Stimulated activated CD4-positive, alpha-beta T cell treated with anti-CD3 and anti-CD28 coated beads, Interleukin-2, amount 100 ng/mL, for 4 hours (primary cell): Measurements from ENCODE around the gene XPNPEP2.

Source experiments
- DNase-seq: peaks from one replicate; pipeline ENCODE4 v3.0.0-alpha.2; 2020; ENCODE audit warnings: low read depth

The XPNPEP2 gene

GRCh38 chrX:129738466-129739308 is at the start of gene XPNPEP2:
Gene XPNPEP2 (plus strand): TSS chrX:129738979. CDS start chrX:129739214, 235 bp downstream.
- DNase-seq: no peak

- no peak for DNase-seq
Observed at GRCh38 chrX:129689796-129690195, 49.0 kb upstream of the XPNPEP2 start.

- DNase-seq: no peak
Observed at GRCh38 chrX:129690435-129690834, 48.3 kb upstream of the XPNPEP2 start.

- no peak for DNase-seq
Observed at GRCh38 chrX:129693354-129693753, 45.4 kb upstream of the XPNPEP2 start.

GRCh38 chrX:129694805-129695204 is 44.0 kb upstream of the XPNPEP2 start:
- no peak for DNase-seq

GRCh38 chrX:129695535-129695934 is 43.2 kb upstream of the XPNPEP2 start:
- no peak for DNase-seq

GRCh38 chrX:129695937-129696336 is 42.8 kb upstream of the XPNPEP2 start:
- DNase-seq: no peak

GRCh38 chrX:129696463-129697155 is 42.2 kb upstream of the XPNPEP2 start:
- DNase-seq: no peak

- DNase-seq: no peak
Observed at GRCh38 chrX:129697204-129697829, 41.5 kb upstream of the XPNPEP2 start.

GRCh38 chrX:129698150-129698549 is 40.6 kb upstream of the XPNPEP2 start:
- DNase-seq: no peak

- no peak for DNase-seq
Observed at GRCh38 chrX:129700536-129700935, 38.2 kb upstream of the XPNPEP2 start.

GRCh38 chrX:129701624-129702069 is 37.1 kb upstream of the XPNPEP2 start:
- no peak for DNase-seq

- no peak for DNase-seq
Observed at GRCh38 chrX:129704491-129704890, 34.3 kb upstream of the XPNPEP2 start.

GRCh38 chrX:129705377-129705925 is 33.3 kb upstream of the XPNPEP2 start:
- DNase-seq: no peak

GRCh38 chrX:129705988-129706387 is 32.8 kb upstream of the XPNPEP2 start:
- DNase-seq: no peak

GRCh38 chrX:129706400-129707072 is 32.2 kb upstream of the XPNPEP2 start:
- no peak for DNase-seq

GRCh38 chrX:129714581-129714980 is 24.2 kb upstream of the XPNPEP2 start:
- DNase-seq: no peak

- no peak for DNase-seq
Observed at GRCh38 chrX:129716507-129716906, 22.3 kb upstream of the XPNPEP2 start.

GRCh38 chrX:129717892-129718291 is 20.9 kb upstream of the XPNPEP2 start:
- DNase-seq: no peak

GRCh38 chrX:129718676-129719075 is 20.1 kb upstream of the XPNPEP2 start:
- DNase-seq: no peak

GRCh38 chrX:129719268-129719667 is 19.5 kb upstream of the XPNPEP2 start:
- no peak for DNase-seq
